Uterus (tissue), 4 donors: ENCODE data around the gene ORAI2. TPM values are rescaled to one million over a fixed set of nuclear protein-coding genes. Genes with fewer than 3 reads are reported as not detected.

Experiments
- DNase-seq, 2 donors: peaks; one replicate each; pipeline ENCODE4 v3.0.0-alpha.2; 2019 to 2020
- H3K27ac ChIP-seq, 2 donors: fragments of 200-600 bp; sonication (generic); 1 replicate in 1 of 2; 2 replicates in 1 of 2; pipeline ENCODE4 v1.5.1; 2016 to 2018
- H3K27me3 ChIP-seq, 2 donors: fragments of 200-600 bp; sonication (generic); one replicate each; pipeline ENCODE4 v1.5.1; 2018 to 2019; ENCODE audit warnings: control low read depth in 1 of 2
- H3K36me3 ChIP-seq, 2 donors: fragments of 200-600 bp; sonication (generic); one replicate each; pipeline ENCODE4 v1.5.1; 2019; ENCODE audit warnings: control low read depth in 1 of 2
- H3K4me1 ChIP-seq, 2 donors: fragments of 200-600 bp; sonication (generic); one replicate each; pipeline ENCODE4 v1.5.1; 2018 to 2019; ENCODE audit warnings: control low read depth in 1 of 2
- H3K4me3 ChIP-seq, 2 donors: fragments of 200-600 bp; sonication (generic); 1 replicate in 1 of 2; 2 replicates in 1 of 2; pipeline ENCODE4 v1.5.1; 2018 to 2019; ENCODE audit warnings: mild to moderate bottlenecking in 1 of 2
- H3K9me3 ChIP-seq, 2 donors: fragments of 200-600 bp; sonication (generic); one replicate each; pipeline ENCODE4 v1.5.1; 2019; ENCODE audit warnings: control low read depth in 1 of 2
- POLR2A ChIP-seq, 2 donors: fragments of 450-650 bp; IDR thresholded peaks; one replicate each; pipeline ENCODE4 v1.6.1; 2016; ENCODE audit warnings: antibody characterized with exemption in 2 of 2, mild to moderate bottlenecking in 1 of 2, moderate library complexity in 1 of 2
- intact Hi-C: fragments of 100-400 bp; cut with DNase I; formaldehyde crosslinking; loops from one replicate; pipeline ENCODE4 v1.15.1; 2023; ENCODE audit warnings: low total_unique reads
- total RNA-seq, 4 donors: library from RNA; depleted of rRNA in 3 of 4; stranded (reverse); fragments of >200 nt in 3 of 4; gene quantifications; one replicate each; pipeline versions ENCODE4 v1.1.0 to v1.2.4, GENCODE V29; 2014 to 2023
- TF ChIP-seq, protein P1 (sequence below), 4 experiments: fragments of 200-600 bp in 2 of 4; fragments of 450-650 bp in 2 of 4; sonication (generic) in 2 of 4; IDR thresholded peaks; one replicate each; pipeline ENCODE4 v1.5.1; 2016 to 2019; ENCODE audit warnings: antibody characterized with exemption in 4 of 4, mild to moderate bottlenecking in 2 of 4, moderate library complexity in 1 of 4
- donor health status: DM: yes; HTN: yes; CAD: no.

ORAI2 gene
- total RNA-seq, 4 donors from 2014 or later: 15.6 to 48.9 (median 39.0) TPM

GRCh38 chr7:102444961-102445673, 11.7 kb downstream of the ORAI2 start:
- Histone ChIP-seq H3K36me3 (no peaks in the 10 kb centered on the region), H3K4me3 (no peak overlapping the region), H3K27ac (no peak overlapping the region), H3K4me1 (no peaks in the 10 kb centered on the region), H3K9me3 (no peaks in the 10 kb centered on the region), H3K27me3 (no peaks in the 10 kb centered on the region)
- intact Hi-C loops: no loop called here
- no peak for DNase-seq
- TF ChIP-seq, protein P1, sequence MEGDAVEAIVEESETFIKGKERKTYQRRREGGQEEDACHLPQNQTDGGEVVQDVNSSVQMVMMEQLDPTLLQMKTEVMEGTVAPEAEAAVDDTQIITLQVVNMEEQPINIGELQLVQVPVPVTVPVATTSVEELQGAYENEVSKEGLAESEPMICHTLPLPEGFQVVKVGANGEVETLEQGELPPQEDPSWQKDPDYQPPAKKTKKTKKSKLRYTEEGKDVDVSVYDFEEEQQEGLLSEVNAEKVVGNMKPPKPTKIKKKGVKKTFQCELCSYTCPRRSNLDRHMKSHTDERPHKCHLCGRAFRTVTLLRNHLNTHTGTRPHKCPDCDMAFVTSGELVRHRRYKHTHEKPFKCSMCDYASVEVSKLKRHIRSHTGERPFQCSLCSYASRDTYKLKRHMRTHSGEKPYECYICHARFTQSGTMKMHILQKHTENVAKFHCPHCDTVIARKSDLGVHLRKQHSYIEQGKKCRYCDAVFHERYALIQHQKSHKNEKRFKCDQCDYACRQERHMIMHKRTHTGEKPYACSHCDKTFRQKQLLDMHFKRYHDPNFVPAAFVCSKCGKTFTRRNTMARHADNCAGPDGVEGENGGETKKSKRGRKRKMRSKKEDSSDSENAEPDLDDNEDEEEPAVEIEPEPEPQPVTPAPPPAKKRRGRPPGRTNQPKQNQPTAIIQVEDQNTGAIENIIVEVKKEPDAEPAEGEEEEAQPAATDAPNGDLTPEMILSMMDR (IDR thresholded peaks at IDR 0.05): no peak
- TF ChIP-seq POLR2A (IDR thresholded peaks at IDR 0.05): no peak

- intact Hi-C loops: no loop called here
- no peak overlapping the region for H3K4me3 ChIP-seq
- no peak for TF ChIP-seq POLR2A (IDR thresholded peaks at IDR 0.05)
- TF ChIP-seq, protein P1 (IDR thresholded peaks at IDR 0.05): no peak
- DNase-seq: no peak
- H3K4me1 ChIP-seq: no peaks in the 10 kb centered on the region
- no peaks in the 10 kb centered on the region for H3K36me3 ChIP-seq
- H3K27me3 ChIP-seq: no peaks in the 10 kb centered on the region
- H3K27ac ChIP-seq: no peak overlapping the region
- H3K9me3 ChIP-seq: no peaks in the 10 kb centered on the region
Measured at GRCh38 chr7:102445674-102446071, 12.3 kb downstream of the ORAI2 start.

DNA sequence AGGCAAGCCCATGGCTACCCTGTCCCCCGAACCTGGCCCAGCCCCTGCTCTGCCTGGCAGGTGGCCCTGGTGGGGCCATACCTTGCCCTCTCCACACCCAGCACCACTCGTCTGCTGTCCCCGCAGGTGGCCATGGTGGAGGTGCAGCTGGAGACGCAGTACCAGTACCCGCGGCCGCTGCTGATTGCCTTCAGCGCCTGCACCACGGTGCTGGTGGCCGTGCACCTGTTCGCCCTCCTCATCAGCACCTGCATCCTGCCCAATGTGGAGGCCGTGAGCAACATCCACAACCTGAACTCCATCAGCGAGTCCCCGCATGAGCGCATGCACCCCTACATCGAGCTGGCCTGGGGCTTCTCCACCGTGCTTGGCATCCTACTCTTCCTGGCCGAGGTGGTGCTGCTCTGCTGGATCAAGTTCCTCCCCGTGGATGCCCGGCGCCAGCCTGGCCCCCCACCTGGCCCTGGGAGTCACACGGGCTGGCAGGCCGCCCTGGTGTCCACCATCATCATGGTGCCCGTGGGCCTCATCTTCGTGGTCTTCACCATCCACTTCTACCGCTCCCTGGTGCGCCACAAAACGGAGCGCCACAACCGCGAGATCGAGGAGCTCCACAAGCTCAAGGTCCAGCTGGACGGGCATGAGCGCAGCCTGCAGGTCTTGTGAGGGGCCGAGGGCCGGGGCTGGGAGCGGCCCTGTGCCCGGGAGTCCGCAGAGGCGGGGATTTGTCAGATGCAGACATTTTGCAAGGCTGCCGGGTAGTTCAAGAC, 13.2 kb downstream of the ORAI2 start:
- Histone ChIP-seq H3K4me1 (no peaks in the 10 kb centered on the region), H3K4me3 (no peak overlapping the region), H3K9me3 (no peaks in the 10 kb centered on the region), H3K27ac (no peak overlapping the region), H3K36me3 (no peaks in the 10 kb centered on the region), H3K27me3 (no peaks in the 10 kb centered on the region)
- DNase-seq: no peak
- TF ChIP-seq, protein P1 (IDR thresholded peaks at IDR 0.05): no peak
- TF ChIP-seq POLR2A (IDR thresholded peaks at IDR 0.05): no peak
- intact Hi-C loops: no loop called here

DNA sequence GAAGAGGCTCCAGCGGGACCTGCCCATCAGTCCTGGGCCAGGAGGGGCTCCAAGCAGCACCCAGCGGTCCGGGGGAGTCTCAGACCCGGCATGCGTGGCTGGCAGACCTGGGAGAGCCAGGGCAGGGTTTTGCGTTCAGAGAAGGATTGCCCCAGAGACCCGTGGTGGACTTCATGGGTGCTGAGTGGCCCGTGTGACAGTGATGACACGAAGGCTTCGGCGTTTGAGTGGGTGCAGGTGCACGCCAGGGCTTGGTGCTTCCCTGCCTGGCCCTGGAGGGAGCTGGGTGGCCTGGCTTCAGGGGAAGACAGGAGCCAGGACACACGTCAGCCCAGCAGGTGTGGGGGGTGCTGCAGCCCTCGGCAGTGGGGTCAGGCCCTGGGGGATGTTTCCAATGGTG, 13.9 kb downstream of the ORAI2 start:
- H3K4me3 ChIP-seq: no peak overlapping the region
- intact Hi-C loops: no loop called here
- no peaks in the 10 kb centered on the region for H3K27me3 ChIP-seq
- H3K27ac ChIP-seq: no peak overlapping the region
- H3K9me3 ChIP-seq: no peaks in the 10 kb centered on the region
- no peaks in the 10 kb centered on the region for H3K36me3 ChIP-seq
- no peak for TF ChIP-seq POLR2A (IDR thresholded peaks at IDR 0.05)
- TF ChIP-seq, protein P1 (IDR thresholded peaks at IDR 0.05): no peak
- DNase-seq: no peak
- no peaks in the 10 kb centered on the region for H3K4me1 ChIP-seq

- Histone ChIP-seq H3K27ac (no peak overlapping the region), H3K36me3 (no peaks in the 10 kb centered on the region), H3K27me3 (no peaks in the 10 kb centered on the region), H3K4me1 (no peaks in the 10 kb centered on the region), H3K4me3 (no peak overlapping the region), H3K9me3 (no peaks in the 10 kb centered on the region)
- TF ChIP-seq POLR2A (IDR thresholded peaks at IDR 0.05): no peak
- TF ChIP-seq, protein P1 (IDR thresholded peaks at IDR 0.05): no peak
- intact Hi-C loops: no loop called here
- DNase-seq: no peak
Measured at GRCh38 chr7:102449136-102449535, 15.8 kb downstream of the ORAI2 start.
